Keratinocyte (primary cell): Measurements from ENCODE around the gene CISD3. TPM values are rescaled to one million over a fixed set of nuclear protein-coding genes. Genes with fewer than 3 reads are reported as not detected.
A peak's percentile ranks its signal among the peaks of the same experiment; 100 is the strongest.

Experiments
- DNase-seq: peaks from one replicate; pipeline ENCODE4 v3.0.0-alpha.2; 2011; ENCODE audit warnings: low read depth, missing footprints, low spot score
- FAIRE-seq: peaks from 2 replicates; lab custom pipeline; 2011; peaks lifted over from hg19 to GRCh38; lab: Jason Lieb, UNC
- H2AFZ ChIP-seq: 2 replicates; pipeline ENCODE4 v1.6.0; 2012; ENCODE audit warnings: low read length, control low read depth, inconsistent platforms; ENCODE audit not compliant: control insufficient read depth
- H3K27ac ChIP-seq: 2 replicates; pipeline ENCODE4 v1.5.1; 2011; ENCODE audit warnings: low read length; ENCODE audit not compliant: control insufficient read depth, insufficient read depth
- H3K27me3 ChIP-seq: 3 replicates; pipeline ENCODE4 v1.6.0; 2011; ENCODE audit warnings: low read length; ENCODE audit not compliant: control insufficient read depth, insufficient read depth; ENCODE audit errors: extremely low read depth
- H3K36me3 ChIP-seq, 2 experiments: 2 replicates in 1 of 2; 3 replicates in 1 of 2; pipeline ENCODE4 v1.5.1; 2011; ENCODE audit warnings: low read length in 2 of 2, mild to moderate bottlenecking in 1 of 2; ENCODE audit not compliant: control insufficient read depth in 2 of 2, insufficient read depth in 2 of 2; ENCODE audit errors: extremely low read depth in 1 of 2
- H3K4me1 ChIP-seq: 3 replicates; pipeline ENCODE4 v1.5.1; 2011; ENCODE audit warnings: low read length; ENCODE audit not compliant: control insufficient read depth, insufficient read depth; ENCODE audit errors: extremely low read depth
- H3K4me2 ChIP-seq: 3 replicates; pipeline ENCODE4 v1.6.0; 2011; ENCODE audit warnings: low read depth, low read length; ENCODE audit not compliant: control insufficient read depth, insufficient read depth; ENCODE audit errors: extremely low read depth
- H3K4me3 ChIP-seq, 3 experiments: fragments of 200-600 bp in 1 of 3; sonication (generic) in 1 of 3; 2 replicates in 2 of 3; 3 replicates in 1 of 3; pipeline ENCODE4 v1.5.1; 2011 to 2016; ENCODE audit warnings: low read length in 3 of 3, mild to moderate bottlenecking in 3 of 3, control low read depth in 2 of 3, inconsistent platforms in 1 of 3, low read depth in 1 of 3, mixed read lengths in 1 of 3, mixed run types in 1 of 3, moderate library complexity in 1 of 3; ENCODE audit not compliant: control insufficient read depth in 2 of 3, insufficient read depth in 2 of 3; ENCODE audit errors: extremely low read depth in 1 of 3
- H3K79me2 ChIP-seq: 2 replicates; pipeline ENCODE4 v1.6.0; 2012; ENCODE audit warnings: low read length; ENCODE audit not compliant: control insufficient read depth, insufficient read depth
- H3K9ac ChIP-seq: 3 replicates; pipeline ENCODE4 v1.6.0; 2011; ENCODE audit warnings: low read length; ENCODE audit not compliant: control insufficient read depth, insufficient read depth; ENCODE audit errors: extremely low read depth
- H3K9me1 ChIP-seq: 3 replicates; pipeline ENCODE4 v1.6.0; 2011; ENCODE audit warnings: low read length; ENCODE audit not compliant: control insufficient read depth, insufficient read depth; ENCODE audit errors: extremely low read depth
- H3K9me3 ChIP-seq: 2 replicates; pipeline ENCODE4 v1.5.1; 2012; ENCODE audit warnings: low read depth, low read length; ENCODE audit not compliant: control insufficient read depth
- H4K20me1 ChIP-seq: 3 replicates; pipeline ENCODE4 v1.6.0; 2011; ENCODE audit warnings: low read length; ENCODE audit not compliant: control insufficient read depth, insufficient read depth; ENCODE audit errors: extremely low read depth
- CTCF ChIP-seq, 3 experiments: IDR thresholded peaks in 1 of 3; conservative IDR thresholded peaks in 1 of 3; optimal IDR thresholded peaks in 1 of 3; 2 replicates in 2 of 3; 3 replicates in 1 of 3; pipeline versions ENCODE3 to v1.5.1; 2011; ENCODE audit warnings: low read length in 3 of 3, mild to moderate bottlenecking in 3 of 3, moderate library complexity in 2 of 3, control low read depth in 1 of 3, inconsistent platforms in 1 of 3; ENCODE audit not compliant: insufficient read depth in 2 of 3; ENCODE audit errors: extremely low read depth in 1 of 3
- EZH2 ChIP-seq: IDR thresholded peaks from one replicate; pipeline ENCODE4 v1.6.1; 2012; ENCODE audit warnings: inconsistent platforms, mild to moderate bottlenecking, low read length, moderate library complexity
- dilution Hi-C: fragments of 300-500 bp; cut with MboI; formaldehyde crosslinking; loops from one replicate; pipeline ENCODE4 v1.7.0; 2020; ENCODE audit warnings: low sequenced_read_pairs; ENCODE audit not compliant: extremely low pct_ligation_motif_present
- polyA plus RNA-seq, 5 experiments: library from polyadenylated mRNA; depleted of rRNA in 3 of 5; stranded (reverse) in 3 of 5; stranded (forward) in 1 of 5; unstranded in 1 of 5; fragments of >200 nt; gene quantifications; 1 replicate in 1 of 5; 2 replicates in 3 of 5; 3 replicates in 1 of 5; pipeline versions ENCODE4 v1.2.1 to v1.2.3, GENCODE V29; 2011 to 2012; ENCODE audit warnings: missing spikeins in 2 of 5, low read depth in 1 of 5, low replicate concordance in 1 of 5

CISD3 gene
- polyA plus RNA-seq, 1 donor (not counting 4 experiments of a cell fraction or from before 2014, with no cell fraction given), result 17.1 TPM

- Histone ChIP-seq H3K27ac (no peak overlapping the region), H3K4me1 (peaks cover 40% of the 10 kb centered on the region), H3K79me2 (peaks cover 58% of the 10 kb centered on the region), H3K9me3 (no peaks in the 10 kb centered on the region), H3K9ac (no peak overlapping the region), H3K4me3 (peak overlapping the region; percentile 87 to 95 (median 90)), H3K4me2 (peak overlapping the region; percentile 94), H3K9me1 (peaks cover 7% of the 10 kb centered on the region), H3K27me3 (no peaks in the 10 kb centered on the region), H2AFZ (no peak overlapping the region), H3K36me3 (no peaks in the 10 kb centered on the region), H4K20me1 (peaks cover 6% of the 10 kb centered on the region)
- FAIRE-seq, result no peak
- dilution Hi-C loops, result no loop called here
- TF ChIP-seq EZH2, result no peak
- no peak for TF ChIP-seq CTCF (optimal IDR thresholded peaks at IDR 0.05 in 1 of 3, IDR thresholded peaks at IDR 0.05 in 1 of 3, conservative IDR thresholded peaks at IDR 0.05 in 1 of 3; ENCODE audit: extremely low read depth in 1 of 3, insufficient read depth in 2 of 3, low read length in 3 of 3)
- DNase-seq, result no peak
These were observed 16.1 kb downstream of the CISD3 start for GRCh38 chr17:38746004-38746848.

DNA sequence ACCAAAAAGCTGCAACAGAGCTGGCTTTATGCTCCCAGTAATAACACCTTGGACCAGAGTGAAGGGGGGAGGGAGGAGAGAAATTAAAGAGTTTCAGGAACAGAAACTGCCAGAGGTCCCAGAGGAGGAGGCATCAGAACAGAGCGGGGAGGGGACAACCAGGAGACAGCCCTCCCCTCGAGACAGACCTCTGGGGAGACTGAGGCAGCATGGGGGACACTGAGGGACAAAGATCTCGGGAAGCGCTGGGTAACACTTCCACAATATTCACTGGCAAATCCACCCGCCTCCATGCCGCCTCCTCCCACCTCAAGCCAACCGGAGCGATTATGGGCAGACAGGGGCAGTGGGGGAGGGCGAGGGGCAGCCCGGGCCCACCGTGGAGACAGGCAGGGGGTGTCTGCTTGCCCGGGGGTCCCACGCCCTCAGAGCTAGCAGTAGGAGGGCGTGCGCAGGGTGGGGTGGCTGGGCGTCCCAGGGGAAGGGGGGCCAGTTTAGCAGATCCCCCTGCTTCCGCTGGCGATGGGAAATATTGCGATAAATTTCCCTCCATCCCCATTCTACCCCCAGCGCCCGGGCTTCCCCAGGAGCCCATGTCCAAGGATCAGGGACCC lies 16.8 kb downstream of the CISD3 start:
- DNase-seq (no peak), FAIRE-seq (no peak)
- Histone ChIP-seq H3K9ac (peak overlapping the region; percentile 89), H4K20me1 (peaks cover 4% of the 10 kb centered on the region), H3K27me3 (no peaks in the 10 kb centered on the region), H3K4me3 (peak overlapping the region; percentile 87 to 95 (median 90)), H3K4me1 (peaks cover 40% of the 10 kb centered on the region), H3K36me3 (no peaks in the 10 kb centered on the region), H3K4me2 (peak overlapping the region; percentile 94), H2AFZ (no peak overlapping the region), H3K9me3 (no peaks in the 10 kb centered on the region), H3K79me2 (peaks cover 51% of the 10 kb centered on the region), H3K9me1 (peaks cover 7% of the 10 kb centered on the region), H3K27ac (no peak overlapping the region)
- dilution Hi-C loops, result no loop called here
- TF ChIP-seq CTCF (optimal IDR thresholded peaks at IDR 0.05 in 1 of 3, IDR thresholded peaks at IDR 0.05 in 1 of 3, conservative IDR thresholded peaks at IDR 0.05 in 1 of 3; ENCODE audit: extremely low read depth in 1 of 3, insufficient read depth in 2 of 3, low read length in 3 of 3) (no peak), EZH2 (no peak)
